ENCODE measurements around the gene UFD1.
A peak's percentile ranks its signal among the peaks of the same experiment; 100 is the strongest.
"Not testable (repeated sequence)": the region's sequence is repeated elsewhere in the genome, so short reads cannot be mapped to it uniquely, and the experiment has no call there.

UFD1 gene

GRCh38 chr22:19447330-19448075, 31.5 kb downstream of the UFD1 start, which contains the start of gene C22orf39:
Gene C22orf39, minus strand, starts transcription at chr22:19447711. Its CDS starts 23 bp downstream, at chr22:19447688.
- DNase-seq = peak; percentile 96

GRCh38 chr22:19446603-19447329, 32.2 kb downstream of the UFD1 start:
- no peak for DNase-seq

DNA sequence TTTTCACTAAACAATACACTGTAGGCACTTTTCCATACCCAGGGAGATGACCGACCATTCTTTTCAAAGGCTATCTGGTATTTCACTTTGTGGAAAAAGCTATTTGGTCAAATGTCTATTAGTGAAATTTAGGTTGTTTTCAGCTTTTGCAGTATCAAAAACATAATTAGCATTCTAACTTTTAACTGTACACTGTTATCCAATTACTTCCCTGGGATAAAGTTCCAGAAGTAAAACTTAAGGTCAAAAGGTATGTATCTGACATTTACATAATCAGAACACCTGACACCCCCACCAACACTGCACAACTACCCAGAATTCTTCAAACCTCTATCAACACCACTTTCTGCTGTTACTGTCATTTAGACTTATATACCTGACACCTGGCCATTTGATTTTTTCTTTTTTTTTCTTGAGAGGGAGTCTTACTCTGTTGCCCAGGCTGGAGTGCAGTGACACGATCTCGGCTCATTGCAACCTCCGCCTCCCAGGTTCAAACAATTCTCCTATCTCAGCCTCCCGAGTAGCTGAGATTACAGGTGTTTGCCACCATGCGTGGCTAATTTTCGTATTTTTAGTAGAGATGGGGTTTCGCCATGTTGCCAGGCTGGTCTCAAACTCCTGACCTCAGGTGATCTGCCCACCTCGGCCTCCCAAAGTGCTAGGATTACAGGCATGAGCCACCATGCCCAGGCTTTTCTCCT, 33.6 kb downstream of the UFD1 start:
- DNase-seq = not testable (repeated sequence)

GRCh38 chr22:19443544-19444211, 35.3 kb downstream of the UFD1 start:
- no peak for DNase-seq

DNA sequence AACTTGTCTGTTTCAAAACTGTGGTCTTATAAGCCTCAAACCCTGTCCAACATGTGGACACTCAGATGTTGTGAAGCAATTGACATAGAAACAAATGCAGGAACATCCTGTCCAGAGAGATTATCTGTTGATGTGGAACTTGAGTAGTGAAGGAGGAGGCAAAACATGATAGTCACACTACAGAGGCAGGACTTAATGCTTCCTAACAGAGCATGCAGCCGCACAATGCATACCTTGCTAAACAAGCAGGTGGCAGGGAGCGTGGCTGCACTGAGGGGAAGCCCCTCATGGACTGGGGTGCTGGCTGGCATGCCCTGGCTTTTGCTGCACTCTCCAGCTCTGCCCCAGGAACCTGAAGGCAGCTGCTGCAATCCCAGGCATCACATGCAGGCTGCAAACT, 36.8 kb downstream of the UFD1 start:
- DNase-seq = no peak

GRCh38 chr22:19440411-19441195, 38.4 kb downstream of the UFD1 start:
- no peak for DNase-seq

- DNase-seq = no peak
Measured at GRCh38 chr22:19438298-19438697, 40.7 kb downstream of the UFD1 start.

DNA sequence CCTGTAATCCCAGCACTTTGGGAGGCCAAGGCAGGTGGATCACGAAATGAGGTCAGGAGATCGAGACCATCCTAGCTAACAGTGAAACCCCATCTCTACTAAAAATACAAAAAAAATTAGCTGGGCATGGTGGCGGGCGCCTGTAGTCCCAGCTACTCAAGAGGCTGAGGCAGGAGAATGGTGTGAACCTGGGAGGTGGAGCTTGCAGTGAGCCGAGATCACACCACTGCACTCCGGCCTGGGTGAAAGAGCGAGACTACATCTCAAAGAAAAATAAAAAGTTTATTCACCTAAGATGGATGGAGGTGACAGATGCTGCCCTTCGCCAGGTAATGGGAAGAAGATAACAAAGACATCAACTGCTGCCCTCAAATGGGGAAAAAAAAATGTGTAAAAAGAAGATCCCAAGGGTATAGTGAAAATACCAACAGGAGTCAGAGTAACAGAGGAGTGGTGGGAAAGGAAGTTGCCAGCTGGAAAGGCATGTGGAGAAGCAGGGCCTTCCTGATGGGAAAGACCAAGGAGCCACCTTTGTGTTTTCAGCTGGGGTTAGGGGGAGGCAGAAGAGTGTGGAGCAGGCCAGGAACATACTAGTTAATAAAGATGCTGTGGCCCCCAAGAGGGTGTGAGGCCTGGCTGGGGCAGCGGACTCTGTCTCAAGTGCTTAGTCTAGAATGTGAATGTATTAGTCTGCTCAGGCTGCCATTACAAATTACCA, 42.4 kb downstream of the UFD1 start:
- DNase-seq = not testable (repeated sequence)

GRCh38 chr22:19434829-19435580, 44.0 kb downstream of the UFD1 start:
- DNase-seq = no peak

GRCh38 chr22:19434401-19434800, 44.6 kb downstream of the UFD1 start:
- DNase-seq = no peak

DNA sequence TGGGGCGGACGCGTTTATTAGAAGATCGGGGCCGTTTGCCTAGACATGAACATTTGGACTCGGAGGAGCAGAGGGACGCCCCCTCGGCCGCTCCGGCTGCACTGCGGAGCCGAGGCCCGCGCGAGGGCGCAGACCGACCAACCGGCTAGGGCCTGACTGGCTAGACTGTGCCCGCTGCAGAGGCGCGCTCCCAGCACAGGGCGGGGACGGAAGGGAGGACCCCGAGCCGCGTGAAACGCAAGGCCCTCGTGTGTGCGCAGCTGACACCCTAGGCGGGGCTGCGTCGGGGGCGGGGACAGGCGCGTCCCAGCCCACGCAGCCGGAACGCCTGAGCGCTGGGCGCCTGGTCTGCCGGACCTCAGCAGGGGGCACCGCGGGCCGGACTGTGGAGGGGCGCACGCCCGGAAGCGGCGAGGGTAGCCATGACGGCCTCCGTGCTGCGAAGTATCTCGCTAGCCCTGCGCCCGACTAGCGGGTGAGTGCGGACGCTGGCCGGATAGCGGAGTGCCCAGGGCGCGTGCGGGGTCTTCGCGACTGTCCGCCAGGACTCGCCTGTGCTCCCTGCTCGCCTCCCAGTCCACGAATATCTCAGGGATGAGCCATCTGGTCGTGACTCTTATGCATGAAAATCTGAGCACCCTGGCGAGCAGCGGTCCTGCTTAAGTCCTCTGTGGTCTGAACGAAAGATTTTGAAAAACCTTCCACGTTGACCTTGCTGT, 46.7 kb downstream of the UFD1 start, which contains the start of gene MRPL40:
Gene MRPL40, plus strand, starts transcription at position 413 of the 719 bp plus-strand sequence. Its CDS starts 10 bp downstream, at position 423.
- peak; percentile 97 for DNase-seq

GRCh38 chr22:19431649-19432132, 47.3 kb downstream of the UFD1 start, which contains the start of gene HIRA:
Gene HIRA, minus strand, starts transcription at chr22:19431733. Its CDS starts 257 bp downstream, at chr22:19431476.
- peak; percentile 85 for DNase-seq

- DNase-seq = no peak
Measured at GRCh38 chr22:19430890-19431541, 48.0 kb downstream of the UFD1 start.

GRCh38 chr22:19429950-19430889, 48.8 kb downstream of the UFD1 start:
- no peak for DNase-seq

DNA sequence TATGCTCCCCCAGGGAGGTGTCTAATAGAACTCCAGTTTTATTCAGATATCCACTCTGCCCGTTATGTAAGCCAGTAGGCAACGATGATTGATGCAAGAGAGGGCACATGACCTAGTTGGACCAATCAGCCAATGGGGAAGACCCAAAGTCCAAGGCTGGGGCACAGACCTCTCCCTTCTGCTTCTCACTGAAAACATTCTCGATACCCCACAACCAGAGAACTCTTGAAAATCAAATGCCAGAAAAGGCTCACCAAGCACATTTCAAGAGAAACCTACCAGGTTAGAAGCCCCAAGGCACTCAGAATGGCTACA, 54.9 kb downstream of the UFD1 start:
- DNase-seq = no peak

DNA sequence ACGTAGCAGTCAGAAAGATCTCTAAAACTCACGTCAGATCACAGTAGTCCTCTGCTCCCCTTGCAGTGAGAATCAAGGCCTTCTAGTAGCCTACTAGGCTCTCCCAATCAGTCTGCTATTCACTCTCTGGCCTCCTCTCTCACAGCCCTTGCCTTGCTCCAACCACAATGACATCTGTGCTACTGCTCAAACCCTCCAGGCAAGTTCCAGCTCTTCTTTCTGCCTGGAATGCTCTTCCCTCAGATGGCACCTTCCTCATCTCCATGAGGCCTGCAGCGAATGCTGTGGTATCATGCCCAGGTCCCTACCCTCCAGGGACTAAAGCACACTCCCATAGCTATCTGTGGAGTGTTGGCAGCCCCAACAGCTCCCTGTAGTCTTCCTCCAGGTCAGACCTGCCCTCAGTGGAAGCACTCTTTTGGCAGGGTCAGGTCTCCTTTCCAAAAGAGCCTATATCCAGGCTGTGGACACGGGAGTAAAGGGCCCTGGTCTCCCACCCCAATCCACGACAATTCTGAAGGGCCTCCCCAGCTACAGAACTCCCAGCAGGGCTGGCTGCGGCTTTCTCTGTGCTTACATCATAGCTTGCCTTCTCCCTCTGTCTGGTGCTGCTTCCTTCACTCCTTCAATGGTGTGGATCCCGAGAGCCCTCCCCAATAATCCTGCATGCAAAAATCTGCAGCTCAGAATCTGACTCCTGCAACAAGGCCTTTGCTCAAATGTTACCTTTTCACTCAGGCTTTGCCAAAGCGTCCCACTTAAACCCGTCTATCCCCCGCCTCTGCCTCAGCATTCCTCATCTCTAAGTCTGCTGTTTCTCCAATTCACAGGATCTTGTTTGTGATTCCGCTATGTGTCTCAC, 56.3 kb downstream of the UFD1 start:
- no peak for DNase-seq

DNA sequence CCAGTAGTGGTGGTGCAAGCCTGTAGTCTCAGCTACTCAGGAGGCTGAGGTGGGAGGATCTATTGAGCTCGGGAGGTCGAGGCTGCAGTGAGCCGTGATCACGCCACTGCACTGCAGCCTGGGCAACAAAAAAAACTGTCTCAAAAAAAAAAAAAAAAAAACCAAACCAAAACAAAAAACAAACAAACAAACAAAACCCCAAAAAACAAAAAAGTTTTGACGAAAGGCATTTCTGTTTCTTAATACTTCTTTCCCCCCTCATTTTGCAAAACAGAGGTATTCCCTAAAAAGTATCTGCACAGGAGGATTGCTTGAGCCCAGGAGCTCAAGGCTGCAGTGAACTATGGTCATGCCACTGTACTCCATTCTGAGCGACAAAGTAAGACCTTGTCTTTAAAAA, 58.7 kb downstream of the UFD1 start:
- DNase-seq = no peak
